Neural progenitor cell (in vitro differentiated cells): ENCODE results near the gene NARF. TPM values are rescaled to one million over a fixed set of nuclear protein-coding genes. Genes with fewer than 3 reads are reported as not detected.
A peak's percentile ranks its signal among the peaks of the same experiment; 100 is the strongest.

Experiments used
- DNase-seq: peaks from one replicate; pipeline ENCODE4 v3.0.0-alpha.2; 2016; ENCODE audit warnings: low spot score
- H2AFZ ChIP-seq: fragments of 200-600 bp; sonication (generic); replicated peaks from 2 replicates; pipeline ENCODE4 v1.6.1; 2016; ENCODE audit warnings: antibody characterized with exemption
- H3F3A ChIP-seq: fragments of 200-600 bp; sonication (generic); 2 replicates; pipeline ENCODE4 v1.6.1; 2016; ENCODE audit warnings: antibody characterized with exemption, low read depth
- H3K27ac ChIP-seq: fragments of 200-600 bp; sonication (generic); 2 replicates; pipeline ENCODE4 v1.5.1; 2016; ENCODE audit warnings: mild to moderate bottlenecking
- H3K27me3 ChIP-seq: fragments of 200-600 bp; sonication (generic); 2 replicates; pipeline ENCODE4 v1.6.1; 2016; ENCODE audit warnings: mild to moderate bottlenecking, moderate library complexity
- H3K36me3 ChIP-seq: fragments of 200-600 bp; sonication (generic); 2 replicates; pipeline ENCODE4 v1.5.1; 2016
- H3K4me1 ChIP-seq: fragments of 200-600 bp; sonication (generic); 2 replicates; pipeline ENCODE4 v1.6.1; 2016; ENCODE audit warnings: mixed run types
- H3K4me2 ChIP-seq: fragments of 200-600 bp; sonication (generic); 2 replicates; pipeline ENCODE4 v1.6.1; 2016
- H3K4me3 ChIP-seq: fragments of 200-600 bp; sonication (generic); 2 replicates; pipeline ENCODE4 v1.5.1; 2016
- H3K79me2 ChIP-seq: fragments of 200-600 bp; sonication (generic); 2 replicates; pipeline ENCODE4 v1.6.1; 2016; ENCODE audit warnings: low read depth
- H3K9ac ChIP-seq: fragments of 200-600 bp; sonication (generic); 2 replicates; pipeline ENCODE4 v1.6.1; 2016
- H3K9me3 ChIP-seq: fragments of 200-600 bp; sonication (generic); 2 replicates; pipeline ENCODE4 v1.5.1; 2016; ENCODE audit warnings: low read depth
- H4K20me1 ChIP-seq: fragments of 200-600 bp; sonication (generic); 2 replicates; pipeline ENCODE4 v1.6.1; 2016; ENCODE audit warnings: low read depth
- H3K27ac Mint-ChIP-seq: 3 replicates; pipeline ENCODE4 v1.8.0; 2021; ENCODE audit warnings: mixed read lengths
- H3K27me3 Mint-ChIP-seq: 2 replicates; pipeline ENCODE4 v1.8.0; 2022; ENCODE audit warnings: low read depth, mild to moderate bottlenecking, inconsistent platforms, moderate library complexity, mixed read lengths; ENCODE audit not compliant: insufficient read depth
- H3K36me3 Mint-ChIP-seq: 3 replicates; pipeline ENCODE4 v1.8.0; 2021; ENCODE audit warnings: mixed read lengths
- H3K4me1 Mint-ChIP-seq: 3 replicates; pipeline ENCODE4 v1.8.0; 2021; ENCODE audit warnings: mixed read lengths
- H3K4me3 Mint-ChIP-seq: 3 replicates; pipeline ENCODE4 v1.8.0; 2021; ENCODE audit warnings: mild to moderate bottlenecking, moderate library complexity, mixed read lengths
- H3K9me3 Mint-ChIP-seq: 3 replicates; pipeline ENCODE4 v1.8.0; 2020; ENCODE audit warnings: mixed read lengths
- EZH2 ChIP-seq: fragments of 200-600 bp; sonication (generic); IDR thresholded peaks from 2 replicates; pipeline ENCODE4 v1.6.1; 2017; ENCODE audit warnings: antibody characterized with exemption, mild to moderate bottlenecking, moderate library complexity
- EZH2phosphoT487 ChIP-seq: fragments of 200-600 bp; sonication (generic); IDR thresholded peaks from 2 replicates; pipeline ENCODE4 v1.6.1; 2017; ENCODE audit warnings: antibody characterized with exemption
- total RNA-seq: library from RNA; depleted of rRNA; stranded (reverse); fragments of >200 nt; gene quantifications from 2 replicates; pipeline ENCODE4 v1.2.3, GENCODE V29; 2015; ENCODE audit warnings: low replicate concordance
- TF ChIP-seq, protein P1 (sequence below): fragments of 200-600 bp; sonication (generic); IDR thresholded peaks from 2 replicates; pipeline ENCODE4 v1.5.1; 2017; ENCODE audit warnings: antibody characterized with exemption, mild to moderate bottlenecking

Gene NARF
- total RNA-seq, 1 donor from 2014 or later = 166 TPM

DNA sequence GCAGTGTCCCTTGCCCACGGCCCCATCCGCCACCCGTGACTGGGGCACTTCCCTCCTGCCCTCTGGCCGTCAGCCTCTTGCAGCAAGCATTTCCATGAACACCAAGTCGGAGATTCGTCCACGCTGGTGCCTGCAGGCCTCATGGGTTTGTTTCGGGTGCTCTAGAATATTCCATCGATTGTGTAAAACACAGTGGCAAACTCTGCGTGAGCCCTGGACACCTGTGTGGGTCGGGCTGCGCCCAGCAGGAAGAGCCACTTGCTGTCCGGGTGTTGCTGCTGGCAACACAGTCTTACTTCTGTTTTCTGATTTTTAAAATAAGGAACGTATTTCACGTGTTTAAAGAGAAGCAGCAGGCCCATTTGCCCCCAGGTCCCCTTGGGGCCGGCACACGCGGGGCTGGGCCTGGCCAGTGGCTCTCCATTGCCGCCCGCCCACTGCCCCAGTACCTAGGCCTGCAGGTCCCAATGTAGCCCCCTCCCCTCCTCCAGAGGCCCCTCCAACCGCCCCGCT, 18.0 kb upstream of the NARF start:
- Histone ChIP-seq H3K36me3 (no peaks in the 10 kb centered on the region), H3F3A (peaks cover 4% of the 10 kb centered on the region), H3K27ac (no peak overlapping the region), H4K20me1 (no peaks in the 10 kb centered on the region), H3K27me3 (no peaks in the 10 kb centered on the region), H3K4me2 (no peak overlapping the region), H2AFZ (no peak overlapping the region), H3K9ac (no peak overlapping the region), H3K79me2 (no peaks in the 10 kb centered on the region), H3K4me1 (no peaks in the 10 kb centered on the region), H3K4me3 (no peak overlapping the region), H3K9me3 (no peaks in the 10 kb centered on the region)
- TF ChIP-seq EZH2 (no peak), EZH2phosphoT487 (no peak)
- TF ChIP-seq, protein P1, sequence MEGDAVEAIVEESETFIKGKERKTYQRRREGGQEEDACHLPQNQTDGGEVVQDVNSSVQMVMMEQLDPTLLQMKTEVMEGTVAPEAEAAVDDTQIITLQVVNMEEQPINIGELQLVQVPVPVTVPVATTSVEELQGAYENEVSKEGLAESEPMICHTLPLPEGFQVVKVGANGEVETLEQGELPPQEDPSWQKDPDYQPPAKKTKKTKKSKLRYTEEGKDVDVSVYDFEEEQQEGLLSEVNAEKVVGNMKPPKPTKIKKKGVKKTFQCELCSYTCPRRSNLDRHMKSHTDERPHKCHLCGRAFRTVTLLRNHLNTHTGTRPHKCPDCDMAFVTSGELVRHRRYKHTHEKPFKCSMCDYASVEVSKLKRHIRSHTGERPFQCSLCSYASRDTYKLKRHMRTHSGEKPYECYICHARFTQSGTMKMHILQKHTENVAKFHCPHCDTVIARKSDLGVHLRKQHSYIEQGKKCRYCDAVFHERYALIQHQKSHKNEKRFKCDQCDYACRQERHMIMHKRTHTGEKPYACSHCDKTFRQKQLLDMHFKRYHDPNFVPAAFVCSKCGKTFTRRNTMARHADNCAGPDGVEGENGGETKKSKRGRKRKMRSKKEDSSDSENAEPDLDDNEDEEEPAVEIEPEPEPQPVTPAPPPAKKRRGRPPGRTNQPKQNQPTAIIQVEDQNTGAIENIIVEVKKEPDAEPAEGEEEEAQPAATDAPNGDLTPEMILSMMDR = no peak
- H3K27me3 Mint-ChIP-seq = peaks cover 6% of the 10 kb centered on the region
- H3K9me3 Mint-ChIP-seq = no peaks in the 10 kb centered on the region
- peak overlapping the region; percentile 35 for H3K4me3 Mint-ChIP-seq
- no peak overlapping the region for H3K27ac Mint-ChIP-seq
- H3K4me1 Mint-ChIP-seq = peaks cover 7% of the 10 kb centered on the region
- no peak for DNase-seq
- peaks cover 4% of the 10 kb centered on the region for H3K36me3 Mint-ChIP-seq

DNA sequence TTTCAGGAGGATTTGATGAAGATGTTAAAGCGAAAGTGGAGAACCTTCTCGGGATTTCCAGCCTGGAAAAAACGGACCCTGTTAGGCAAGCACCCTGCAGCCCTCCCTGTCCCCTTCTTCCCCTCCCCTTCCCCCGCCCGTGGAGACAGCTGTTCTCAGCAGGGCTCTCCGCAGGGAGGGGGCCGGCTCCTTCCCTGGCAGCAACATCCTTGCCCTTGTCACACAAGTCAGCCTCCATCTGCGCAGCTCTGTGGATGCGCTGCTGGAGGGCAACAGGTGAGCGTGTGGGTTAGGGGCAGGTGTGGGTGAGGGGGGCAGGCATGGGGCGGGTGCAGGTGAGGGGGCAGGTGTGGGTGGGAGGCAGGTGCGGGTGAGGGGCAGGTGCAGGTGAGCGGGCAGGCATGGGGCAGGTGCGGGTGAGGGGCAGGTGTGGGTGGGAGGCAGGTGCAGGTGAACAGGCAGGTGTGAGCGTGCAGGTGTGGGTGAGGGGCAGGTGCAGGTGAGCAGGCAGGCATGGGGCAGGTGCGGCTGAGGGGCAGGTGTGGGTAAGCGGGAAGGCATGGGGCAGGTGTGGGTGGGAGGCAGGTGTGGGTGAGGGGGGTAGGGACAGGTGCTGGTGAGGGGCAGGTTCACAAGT, 17.4 kb upstream of the NARF start:
- Histone ChIP-seq H3K27ac (no peak overlapping the region), H3K9ac (no peak overlapping the region), H3K4me1 (no peaks in the 10 kb centered on the region), H3K4me2 (no peak overlapping the region), H3K9me3 (no peaks in the 10 kb centered on the region), H3K36me3 (no peaks in the 10 kb centered on the region), H3K4me3 (no peak overlapping the region), H3F3A (peaks cover 4% of the 10 kb centered on the region), H4K20me1 (no peaks in the 10 kb centered on the region), H3K79me2 (no peaks in the 10 kb centered on the region), H2AFZ (no peak overlapping the region), H3K27me3 (no peaks in the 10 kb centered on the region)
- H3K27ac Mint-ChIP-seq = no peak overlapping the region
- TF ChIP-seq EZH2 (no peak), EZH2phosphoT487 (no peak)
- TF ChIP-seq, protein P1 = no peak
- H3K9me3 Mint-ChIP-seq = no peaks in the 10 kb centered on the region
- peaks cover 9% of the 10 kb centered on the region for H3K4me1 Mint-ChIP-seq
- H3K4me3 Mint-ChIP-seq = peak overlapping the region; percentile 35
- DNase-seq = no peak
- peaks cover 4% of the 10 kb centered on the region for H3K36me3 Mint-ChIP-seq
- H3K27me3 Mint-ChIP-seq = peaks cover 6% of the 10 kb centered on the region

GRCh38 chr17:82441691-82442487, 16.7 kb upstream of the NARF start:
- Histone ChIP-seq H4K20me1 (no peaks in the 10 kb centered on the region), H3K36me3 (no peaks in the 10 kb centered on the region), H3K4me1 (no peaks in the 10 kb centered on the region), H3K4me2 (no peak overlapping the region), H3K27ac (no peak overlapping the region), H2AFZ (no peak overlapping the region), H3K4me3 (no peak overlapping the region), H3K9me3 (no peaks in the 10 kb centered on the region), H3F3A (peaks cover 4% of the 10 kb centered on the region), H3K9ac (no peak overlapping the region), H3K79me2 (no peaks in the 10 kb centered on the region), H3K27me3 (no peaks in the 10 kb centered on the region)
- Mint-ChIP-seq H3K27me3 (peaks cover 6% of the 10 kb centered on the region), H3K27ac (no peak overlapping the region), H3K4me3 (no peak overlapping the region), H3K4me1 (peaks cover 9% of the 10 kb centered on the region), H3K9me3 (no peaks in the 10 kb centered on the region), H3K36me3 (peaks cover 4% of the 10 kb centered on the region)
- no peak for DNase-seq
- TF ChIP-seq EZH2phosphoT487 (no peak), EZH2 (no peak)
